ENCODE results near the gene WNT7B.

- TF ChIP-seq CTCF (IDR thresholded peaks at IDR 0.05) (no peak), EZH2 (IDR thresholded peaks at IDR 0.05; ENCODE audit: borderline replicate concordance, insufficient read depth, low read depth, low read length, poor library complexity, severe bottlenecking) (no peak)
Measured at GRCh38 chr22:45969414-45969799, 7.6 kb downstream of the WNT7B start.

Measured in B cell (primary cell).